GM18499 (cell line): Measurements from ENCODE around the gene SEC31A.
"Not testable (repeated sequence)": the region's sequence is repeated elsewhere in the genome, so short reads cannot be mapped to it uniquely, and the experiment has no call there.

Experiments used
- ATAC-seq: cut with Tn5 transposase; IDR thresholded peaks from one replicate; pipeline ENCODE4 v1.9.1; 2021; ENCODE audit warnings: moderate number of reproducible peaks; ENCODE audit not compliant: insufficient read depth, unreplicated experiment

SEC31A gene

GRCh38 chr4:82890901-82891706, at the start of gene SEC31A:
SEC31A (minus strand) TSS chr4:82891153; CDS start chr4:82881936, 9,217 bp downstream.
- peak; percentile 66 for ATAC-seq

- no peak for ATAC-seq
These were observed 48.5 kb upstream of the SEC31A start for GRCh38 chr4:82939414-82939813.

- no peak for ATAC-seq
These were observed 43.5 kb upstream of the SEC31A start for GRCh38 chr4:82934441-82934840.

GRCh38 chr4:82930848-82931755, 40.1 kb upstream of the SEC31A start:
- ATAC-seq = no peak

- no peak for ATAC-seq
These were observed 30.8 kb upstream of the SEC31A start for GRCh38 chr4:82921795-82922194.

GRCh38 chr4:82919386-82919785, 28.4 kb upstream of the SEC31A start:
- no peak for ATAC-seq

GRCh38 chr4:82918091-82918490, 27.1 kb upstream of the SEC31A start:
- ATAC-seq = no peak

- not testable (repeated sequence) for ATAC-seq
These were observed 23.0 kb upstream of the SEC31A start for GRCh38 chr4:82913968-82914367.

GRCh38 chr4:82913305-82913704, 22.4 kb upstream of the SEC31A start:
- no peak for ATAC-seq

- ATAC-seq = no peak
These were observed 18.4 kb upstream of the SEC31A start for GRCh38 chr4:82909326-82909725.

GRCh38 chr4:82906469-82906868, 15.5 kb upstream of the SEC31A start:
- peak; percentile 34 for ATAC-seq

- ATAC-seq = peak; percentile 60
These were observed 14.3 kb upstream of the SEC31A start for GRCh38 chr4:82905205-82905604.

- no peak for ATAC-seq
These were observed 12.8 kb upstream of the SEC31A start for GRCh38 chr4:82903737-82904136.

- ATAC-seq = no peak
These were observed 10.3 kb upstream of the SEC31A start for GRCh38 chr4:82901183-82901718.

GRCh38 chr4:82900411-82901182, 9.6 kb upstream of the SEC31A start, which contains the start of gene THAP9:
THAP9 (plus strand) TSS chr4:82900735; CDS start chr4:82900803, 68 bp downstream.
- ATAC-seq = peak; percentile 79

GRCh38 chr4:82900066-82900410, 9.1 kb upstream of the SEC31A start:
- ATAC-seq = no peak

- ATAC-seq = no peak
These were observed 8.6 kb upstream of the SEC31A start for GRCh38 chr4:82899374-82900065.

- no peak for ATAC-seq
These were observed 7.6 kb upstream of the SEC31A start for GRCh38 chr4:82898322-82899243.

GRCh38 chr4:82896755-82897154, 5.8 kb upstream of the SEC31A start:
- no peak for ATAC-seq
